ENCODE measurements around the gene CYP2W1. TPM values are rescaled to one million over a fixed set of nuclear protein-coding genes. Genes with fewer than 3 reads are reported as not detected.

CYP2W1 gene
- total RNA-seq, 1 experiment from 2014 or later: not detected

DNA sequence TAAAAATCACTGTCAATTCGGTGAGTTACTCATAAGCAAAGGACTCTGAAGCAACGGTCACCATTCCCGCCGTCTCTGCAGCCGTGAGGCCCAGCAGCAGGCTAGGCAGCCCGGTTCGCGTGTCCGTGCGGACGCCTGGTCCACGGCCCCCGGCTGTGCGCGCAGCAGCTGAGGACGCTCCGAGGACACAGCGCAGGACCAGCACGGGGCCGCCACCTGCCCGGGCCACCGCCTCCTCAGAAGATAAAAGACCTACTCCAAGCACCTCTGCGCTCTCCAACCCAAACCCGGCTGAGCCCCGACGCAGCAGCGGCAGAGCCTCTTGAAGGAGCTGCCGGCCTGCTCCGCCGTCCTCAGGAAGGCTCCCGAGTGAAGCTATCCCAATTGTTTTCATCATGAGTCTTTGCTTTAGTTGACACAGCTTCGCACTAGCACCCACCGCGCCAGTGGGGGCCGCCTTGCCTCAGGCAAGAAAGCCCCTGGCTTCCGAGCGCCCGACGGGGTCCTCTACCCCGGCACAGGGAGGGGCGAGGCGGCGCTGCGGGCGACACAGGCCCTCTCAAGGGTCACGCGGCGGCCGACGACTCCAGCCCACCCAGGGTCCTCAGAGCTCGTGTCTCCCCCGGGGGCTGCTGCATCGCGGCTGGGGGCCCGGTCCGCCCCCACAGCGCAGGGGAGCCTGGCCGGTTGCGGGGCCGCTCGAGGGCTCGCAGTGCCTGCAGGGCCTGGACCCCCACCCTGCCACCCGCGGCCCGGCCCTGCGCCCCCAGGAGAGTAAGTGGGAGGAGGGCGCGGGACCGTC lies 44.5 kb downstream of the CYP2W1 start:
- Mint-ChIP-seq H3K27me3 (ENCODE audit: low read depth) (no peaks in the 10 kb centered on the region), H3K9me3 (no peaks in the 10 kb centered on the region), H3K36me3 (peaks cover 3% of the 10 kb centered on the region; the same call in 1 of the 2 replicates), H3K4me1 (peaks cover 7% of the 10 kb centered on the region; the same call in 1 of the 2 replicates), H3K4me3 (peak overlapping the region; percentile 63), H3K27ac (peak overlapping the region; percentile 86)
- ATAC-seq (peak; percentile 5; the same call in 1 of the 2 replicates), DNase-seq (ENCODE audit: low spot score) (no peak)
- CTCF ChIA-PET: interaction anchor here (0.6 to 3.1 kb wide), 6 partner anchors 17 to 69 kb away, joined by 3 to 22 read pairs (median 4); partner anchors contain the start of gene GPR146
- peak; percentile 11; the same call in 1 of the 2 replicates for TF ChIP-seq FOXP1 (CRISPR knock-in tag; IDR thresholded peaks at IDR 0.05; ENCODE audit: borderline replicate concordance)
- TF ChIP-seq, protein P1, sequence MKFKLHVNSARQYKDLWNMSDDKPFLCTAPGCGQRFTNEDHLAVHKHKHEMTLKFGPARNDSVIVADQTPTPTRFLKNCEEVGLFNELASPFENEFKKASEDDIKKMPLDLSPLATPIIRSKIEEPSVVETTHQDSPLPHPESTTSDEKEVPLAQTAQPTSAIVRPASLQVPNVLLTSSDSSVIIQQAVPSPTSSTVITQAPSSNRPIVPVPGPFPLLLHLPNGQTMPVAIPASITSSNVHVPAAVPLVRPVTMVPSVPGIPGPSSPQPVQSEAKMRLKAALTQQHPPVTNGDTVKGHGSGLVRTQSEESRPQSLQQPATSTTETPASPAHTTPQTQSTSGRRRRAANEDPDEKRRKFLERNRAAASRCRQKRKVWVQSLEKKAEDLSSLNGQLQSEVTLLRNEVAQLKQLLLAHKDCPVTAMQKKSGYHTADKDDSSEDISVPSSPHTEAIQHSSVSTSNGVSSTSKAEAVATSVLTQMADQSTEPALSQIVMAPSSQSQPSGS (CRISPR knock-in tag; IDR thresholded peaks at IDR 0.05; ENCODE audit: borderline replicate concordance, low read depth): no peak
- TF ChIP-seq, protein P2, sequence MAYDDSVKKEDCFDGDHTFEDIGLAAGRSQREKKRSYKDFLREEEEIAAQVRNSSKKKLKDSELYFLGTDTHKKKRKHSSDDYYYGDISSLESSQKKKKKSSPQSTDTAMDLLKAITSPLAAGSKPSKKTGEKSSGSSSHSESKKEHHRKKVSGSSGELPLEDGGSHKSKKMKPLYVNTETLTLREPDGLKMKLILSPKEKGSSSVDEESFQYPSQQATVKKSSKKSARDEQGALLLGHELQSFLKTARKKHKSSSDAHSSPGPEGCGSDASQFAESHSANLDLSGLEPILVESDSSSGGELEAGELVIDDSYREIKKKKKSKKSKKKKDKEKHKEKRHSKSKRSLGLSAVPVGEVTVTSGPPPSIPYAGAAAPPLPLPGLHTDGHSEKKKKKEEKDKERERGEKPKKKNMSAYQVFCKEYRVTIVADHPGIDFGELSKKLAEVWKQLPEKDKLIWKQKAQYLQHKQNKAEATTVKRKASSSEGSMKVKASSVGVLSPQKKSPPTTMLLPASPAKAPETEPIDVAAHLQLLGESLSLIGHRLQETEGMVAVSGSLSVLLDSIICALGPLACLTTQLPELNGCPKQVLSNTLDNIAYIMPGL (CRISPR knock-in tag; IDR thresholded peaks at IDR 0.05): peak; percentile 36; the same call in 1 of the 2 replicates
- peak; percentile 7; the same call in 1 of the 2 replicates for TF ChIP-seq ZNF423 (CRISPR knock-in tag; IDR thresholded peaks at IDR 0.05)
- POLR2A ChIA-PET: interaction anchor here (1.3 kb wide), 1 partner anchor 15 kb away, joined by 3 read pairs; no protein-coding TSS in a partner anchor

DNA sequence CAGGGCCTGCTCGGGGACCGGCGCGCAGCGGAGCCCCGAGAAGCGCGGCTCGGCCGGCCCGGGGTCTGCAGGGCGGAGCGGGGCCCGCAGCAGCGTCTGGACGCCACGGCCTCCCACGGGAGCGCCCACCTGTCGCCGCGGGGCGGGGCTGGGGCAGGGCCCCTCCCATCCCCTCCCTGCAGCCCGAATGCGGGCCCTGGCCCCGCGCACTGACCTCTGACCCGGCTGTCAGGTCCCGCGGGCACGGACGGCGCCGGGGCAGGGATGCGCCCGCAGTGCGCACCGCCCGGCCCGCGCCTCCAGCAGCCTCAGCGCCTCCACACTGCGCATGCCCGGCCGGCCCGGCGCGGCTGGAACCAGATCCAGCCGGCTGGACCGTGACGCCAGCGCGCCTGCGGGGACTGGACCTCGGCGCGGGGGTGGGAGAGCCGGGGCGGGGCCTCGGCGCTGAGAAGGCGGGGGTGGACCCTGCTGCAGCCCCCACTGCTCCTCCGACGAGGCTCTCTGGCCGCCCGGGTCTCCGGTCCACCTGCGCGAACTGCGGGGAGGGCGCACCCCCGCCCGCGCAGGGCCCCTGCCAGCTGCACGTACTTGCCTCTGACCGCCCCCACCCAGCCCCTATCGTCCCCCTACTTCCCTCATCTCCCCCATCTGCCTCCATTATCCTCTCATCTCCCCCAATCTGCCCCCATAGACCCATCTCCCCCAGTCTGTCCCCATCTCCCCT lies 45.2 kb downstream of the CYP2W1 start:
- peak; percentile 80 for ATAC-seq
- Mint-ChIP-seq H3K4me1 (peaks cover 7% of the 10 kb centered on the region; the same call in 1 of the 2 replicates), H3K27me3 (ENCODE audit: low read depth) (no peaks in the 10 kb centered on the region), H3K9me3 (no peaks in the 10 kb centered on the region), H3K36me3 (peaks cover 3% of the 10 kb centered on the region; the same call in 1 of the 2 replicates), H3K27ac (no peak overlapping the region), H3K4me3 (no peak overlapping the region)
- ChIA-PET CTCF (interaction anchor here (0.6 to 3.1 kb wide), 7 partner anchors 16 to 70 kb away, joined by 3 to 22 read pairs (median 4); partner anchors contain the start of gene GPR146), POLR2A (interaction anchor here (1.3 kb wide), 1 partner anchor 16 kb away, joined by 3 read pairs; no protein-coding TSS in a partner anchor)
- DNase-seq (ENCODE audit: low spot score): peak; percentile 86
- TF ChIP-seq FOXP1 (CRISPR knock-in tag; IDR thresholded peaks at IDR 0.05; ENCODE audit: borderline replicate concordance): 0 out of 2 replicates have a peak, but pooled peaks have one; percentile 10
- no peak for TF ChIP-seq PRRX2 (CRISPR knock-in tag; IDR thresholded peaks at IDR 0.05)
- TF ChIP-seq SP1 (CRISPR knock-in tag; conservative IDR thresholded peaks at IDR 0.05): peak; percentile 38; the same call in 1 of the 2 replicates
- no peak for TF ChIP-seq JUN (CRISPR knock-in tag; IDR thresholded peaks at IDR 0.05)
- no peak for TF ChIP-seq HMGA2 (CRISPR knock-in tag; IDR thresholded peaks at IDR 0.05)
- no peak for TF ChIP-seq MAX (CRISPR knock-in tag; IDR thresholded peaks at IDR 0.05)
- TF ChIP-seq ZBTB43 (CRISPR knock-in tag; IDR thresholded peaks at IDR 0.05): no peak
- no peak for TF ChIP-seq ESRRA (CRISPR knock-in tag; IDR thresholded peaks at IDR 0.05; ENCODE audit: borderline replicate concordance)
- TF ChIP-seq IRF2 (CRISPR knock-in tag; IDR thresholded peaks at IDR 0.05; ENCODE audit: borderline replicate concordance, low read depth): no peak
- no peak for TF ChIP-seq RORB (CRISPR knock-in tag; IDR thresholded peaks at IDR 0.05)
- TF ChIP-seq, protein P3, sequence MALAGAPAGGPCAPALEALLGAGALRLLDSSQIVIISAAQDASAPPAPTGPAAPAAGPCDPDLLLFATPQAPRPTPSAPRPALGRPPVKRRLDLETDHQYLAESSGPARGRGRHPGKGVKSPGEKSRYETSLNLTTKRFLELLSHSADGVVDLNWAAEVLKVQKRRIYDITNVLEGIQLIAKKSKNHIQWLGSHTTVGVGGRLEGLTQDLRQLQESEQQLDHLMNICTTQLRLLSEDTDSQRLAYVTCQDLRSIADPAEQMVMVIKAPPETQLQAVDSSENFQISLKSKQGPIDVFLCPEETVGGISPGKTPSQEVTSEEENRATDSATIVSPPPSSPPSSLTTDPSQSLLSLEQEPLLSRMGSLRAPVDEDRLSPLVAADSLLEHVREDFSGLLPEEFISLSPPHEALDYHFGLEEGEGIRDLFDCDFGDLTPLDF (CRISPR knock-in tag; IDR thresholded peaks at IDR 0.05): no peak
- TF ChIP-seq GTF2I (CRISPR knock-in tag; conservative IDR thresholded peaks at IDR 0.05): no peak
- TF ChIP-seq, protein P4, sequence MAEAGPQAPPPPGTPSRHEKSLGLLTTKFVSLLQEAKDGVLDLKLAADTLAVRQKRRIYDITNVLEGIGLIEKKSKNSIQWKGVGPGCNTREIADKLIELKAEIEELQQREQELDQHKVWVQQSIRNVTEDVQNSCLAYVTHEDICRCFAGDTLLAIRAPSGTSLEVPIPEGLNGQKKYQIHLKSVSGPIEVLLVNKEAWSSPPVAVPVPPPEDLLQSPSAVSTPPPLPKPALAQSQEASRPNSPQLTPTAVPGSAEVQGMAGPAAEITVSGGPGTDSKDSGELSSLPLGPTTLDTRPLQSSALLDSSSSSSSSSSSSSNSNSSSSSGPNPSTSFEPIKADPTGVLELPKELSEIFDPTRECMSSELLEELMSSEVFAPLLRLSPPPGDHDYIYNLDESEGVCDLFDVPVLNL (CRISPR knock-in tag; IDR thresholded peaks at IDR 0.05; ENCODE audit: borderline replicate concordance, low read depth): 0 out of 2 replicates have a peak, but pooled peaks have one; percentile 31
- TF ChIP-seq ATF6 (CRISPR knock-in tag; IDR thresholded peaks at IDR 0.05): no peak
- TF ChIP-seq SOX15 (CRISPR knock-in tag; IDR thresholded peaks at IDR 0.05): no peak
- 0 out of 2 replicates have a peak, but pooled peaks have one; percentile 11 for TF ChIP-seq KAT7 (CRISPR knock-in tag; IDR thresholded peaks at IDR 0.05; ENCODE audit: borderline replicate concordance)
- TF ChIP-seq FOXJ3 (CRISPR knock-in tag; IDR thresholded peaks at IDR 0.05; ENCODE audit: borderline replicate concordance): no peak
- TF ChIP-seq, protein P1 (CRISPR knock-in tag; IDR thresholded peaks at IDR 0.05; ENCODE audit: borderline replicate concordance, low read depth): no peak
